ENCODE measurements around the gene HEMK1. TPM values are rescaled to one million over a fixed set of nuclear protein-coding genes. Genes with fewer than 3 reads are reported as not detected.
A peak's percentile ranks its signal among the peaks of the same experiment; 100 is the strongest.

The HEMK1 gene, protein sequence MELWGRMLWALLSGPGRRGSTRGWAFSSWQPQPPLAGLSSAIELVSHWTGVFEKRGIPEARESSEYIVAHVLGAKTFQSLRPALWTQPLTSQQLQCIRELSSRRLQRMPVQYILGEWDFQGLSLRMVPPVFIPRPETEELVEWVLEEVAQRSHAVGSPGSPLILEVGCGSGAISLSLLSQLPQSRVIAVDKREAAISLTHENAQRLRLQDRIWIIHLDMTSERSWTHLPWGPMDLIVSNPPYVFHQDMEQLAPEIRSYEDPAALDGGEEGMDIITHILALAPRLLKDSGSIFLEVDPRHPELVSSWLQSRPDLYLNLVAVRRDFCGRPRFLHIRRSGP
- total RNA-seq (2021) (15.2 to 20.9 TPM (median 15.8 TPM) in 3 replicates), Bru-seq, nascent RNA (percentile 59 among the genes with signal in this experiment)
- long read RNA-seq, experiment 1, full-length matches to known transcripts: 12 of 22 reads
- long read RNA-seq, experiment 1, partial matches to known transcripts: 0 of 22 reads
- long read RNA-seq, experiment 1, other reads (novel, unspliced or antisense): 10 of 22 reads
- long read RNA-seq, experiment 2, full-length matches to known transcripts: 10 of 19 reads
- long read RNA-seq, experiment 2, partial matches to known transcripts: 1 of 19 reads
- long read RNA-seq, experiment 2, other reads (novel, unspliced or antisense): 8 of 19 reads
- long read RNA-seq, experiment 3, full-length matches to known transcripts: 5 of 10 reads
- long read RNA-seq, experiment 3, partial matches to known transcripts: 2 of 10 reads
- long read RNA-seq, experiment 3, other reads (novel, unspliced or antisense): 3 of 10 reads

DNA sequence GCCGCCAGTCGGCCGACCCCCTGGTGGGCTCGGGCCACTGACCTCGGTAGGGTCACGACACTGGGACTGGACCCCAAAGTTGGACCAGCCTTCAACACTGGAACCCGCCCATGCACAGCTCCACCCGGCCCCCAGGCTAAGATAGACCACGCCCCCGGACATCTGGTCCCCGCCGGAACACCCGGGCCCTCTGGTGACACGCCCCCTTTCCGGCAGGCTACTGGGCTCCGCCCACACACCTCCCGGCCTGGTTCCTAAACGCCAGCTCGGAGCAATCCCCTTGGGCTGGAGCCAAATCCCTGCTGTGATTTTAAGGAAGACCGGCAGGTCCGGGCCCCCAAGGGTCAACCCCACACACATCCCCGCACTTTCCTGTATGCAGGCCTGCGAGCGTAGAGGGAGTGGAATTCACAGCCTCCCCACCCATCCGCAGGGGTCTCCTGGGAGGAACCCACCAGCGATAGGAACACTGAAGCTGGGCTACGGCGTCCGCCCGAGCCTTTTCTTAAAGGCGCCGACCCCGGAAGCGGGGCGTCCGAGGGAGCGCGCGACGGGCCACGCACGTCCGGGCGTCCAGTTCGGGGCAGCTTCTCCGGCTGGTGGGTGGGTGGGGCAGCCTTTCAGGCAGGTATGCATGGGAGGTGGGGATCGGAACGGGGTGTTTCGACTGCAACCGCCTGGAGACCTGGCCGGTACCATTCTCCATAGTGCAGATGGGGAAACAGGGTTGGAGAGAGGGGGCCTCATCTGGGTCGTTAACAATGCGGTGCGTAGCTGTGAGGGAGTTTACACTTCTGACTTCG is at the start of gene HEMK1:
TSS of gene HEMK1 (plus strand) at position 576 of the 803 bp plus-strand sequence. CDS start 1,583 bp downstream, outside the sequence.
- peaks cover 17% of the 10 kb centered on the region for H3K4me1 Mint-ChIP-seq
- no peaks in the 10 kb centered on the region for H3K36me3 Mint-ChIP-seq
- peak within 1 kb of the TSS; percentile 91 for H3K27ac Mint-ChIP-seq
- ChIA-PET POLR2A (interaction anchor here (0.5 to 1.5 kb wide), 6 partner anchors 33 to 232 kb away, joined by 3 to 4 read pairs (median 3); partner anchors contain the start of genes CYB561D2 and NPRL2), CTCF (interaction anchor here (0.5 to 5.5 kb wide), 23 partner anchors 14 to 1155 kb away, joined by 3 to 98 read pairs (median 5); partner anchors contain the start of genes CACNA2D2, CISH, CYB561D2 and MAPKAPK3)
- DNase-seq (ENCODE audit: low spot score) (peak; percentile 99), ATAC-seq (peak; percentile 72)
- peaks cover 17% of the 10 kb centered on the region for H3K27me3 Mint-ChIP-seq (ENCODE audit: low read depth)
- peak within 1 kb of the TSS; percentile 96 for H3K4me3 Mint-ChIP-seq
- no peaks in the 10 kb centered on the region for H3K9me3 Mint-ChIP-seq
- TF ChIP-seq ZBTB21 (CRISPR knock-in tag; IDR thresholded peaks at IDR 0.05; ENCODE audit: borderline replicate concordance) (no peak), GABPB1 (CRISPR knock-in tag; IDR thresholded peaks at IDR 0.05) (peak; percentile 73), ATF1 (CRISPR knock-in tag; IDR thresholded peaks at IDR 0.05) (peak; percentile 66; the same call in 1 of the 2 replicates), JAZF1 (CRISPR knock-in tag; IDR thresholded peaks at IDR 0.05) (no peak), ZNF423 (CRISPR knock-in tag; IDR thresholded peaks at IDR 0.05) (no peak), GTF2I (CRISPR knock-in tag; conservative IDR thresholded peaks at IDR 0.05) (no peak), RORB (CRISPR knock-in tag; IDR thresholded peaks at IDR 0.05) (no peak), FOXK1 (CRISPR knock-in tag; IDR thresholded peaks at IDR 0.05) (peak; percentile 56), NR3C1 (CRISPR knock-in tag; conservative IDR thresholded peaks at IDR 0.05; ENCODE audit: low read depth) (0 out of 2 replicates have a peak, but pooled peaks have one; percentile 47), CBFB (CRISPR knock-in tag; IDR thresholded peaks at IDR 0.05; ENCODE audit: low read depth) (no peak)
- TF ChIP-seq, protein P1, sequence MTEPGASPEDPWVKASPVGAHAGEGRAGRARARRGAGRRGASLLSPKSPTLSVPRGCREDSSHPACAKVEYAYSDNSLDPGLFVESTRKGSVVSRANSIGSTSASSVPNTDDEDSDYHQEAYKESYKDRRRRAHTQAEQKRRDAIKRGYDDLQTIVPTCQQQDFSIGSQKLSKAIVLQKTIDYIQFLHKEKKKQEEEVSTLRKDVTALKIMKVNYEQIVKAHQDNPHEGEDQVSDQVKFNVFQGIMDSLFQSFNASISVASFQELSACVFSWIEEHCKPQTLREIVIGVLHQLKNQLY (CRISPR knock-in tag; IDR thresholded peaks at IDR 0.05): no peak
- TF ChIP-seq, protein P2, sequence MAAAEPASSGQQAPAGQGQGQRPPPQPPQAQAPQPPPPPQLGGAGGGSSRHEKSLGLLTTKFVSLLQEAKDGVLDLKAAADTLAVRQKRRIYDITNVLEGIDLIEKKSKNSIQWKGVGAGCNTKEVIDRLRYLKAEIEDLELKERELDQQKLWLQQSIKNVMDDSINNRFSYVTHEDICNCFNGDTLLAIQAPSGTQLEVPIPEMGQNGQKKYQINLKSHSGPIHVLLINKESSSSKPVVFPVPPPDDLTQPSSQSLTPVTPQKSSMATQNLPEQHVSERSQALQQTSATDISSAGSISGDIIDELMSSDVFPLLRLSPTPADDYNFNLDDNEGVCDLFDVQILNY (CRISPR knock-in tag; IDR thresholded peaks at IDR 0.05): no peak
- TF ChIP-seq, protein P3, sequence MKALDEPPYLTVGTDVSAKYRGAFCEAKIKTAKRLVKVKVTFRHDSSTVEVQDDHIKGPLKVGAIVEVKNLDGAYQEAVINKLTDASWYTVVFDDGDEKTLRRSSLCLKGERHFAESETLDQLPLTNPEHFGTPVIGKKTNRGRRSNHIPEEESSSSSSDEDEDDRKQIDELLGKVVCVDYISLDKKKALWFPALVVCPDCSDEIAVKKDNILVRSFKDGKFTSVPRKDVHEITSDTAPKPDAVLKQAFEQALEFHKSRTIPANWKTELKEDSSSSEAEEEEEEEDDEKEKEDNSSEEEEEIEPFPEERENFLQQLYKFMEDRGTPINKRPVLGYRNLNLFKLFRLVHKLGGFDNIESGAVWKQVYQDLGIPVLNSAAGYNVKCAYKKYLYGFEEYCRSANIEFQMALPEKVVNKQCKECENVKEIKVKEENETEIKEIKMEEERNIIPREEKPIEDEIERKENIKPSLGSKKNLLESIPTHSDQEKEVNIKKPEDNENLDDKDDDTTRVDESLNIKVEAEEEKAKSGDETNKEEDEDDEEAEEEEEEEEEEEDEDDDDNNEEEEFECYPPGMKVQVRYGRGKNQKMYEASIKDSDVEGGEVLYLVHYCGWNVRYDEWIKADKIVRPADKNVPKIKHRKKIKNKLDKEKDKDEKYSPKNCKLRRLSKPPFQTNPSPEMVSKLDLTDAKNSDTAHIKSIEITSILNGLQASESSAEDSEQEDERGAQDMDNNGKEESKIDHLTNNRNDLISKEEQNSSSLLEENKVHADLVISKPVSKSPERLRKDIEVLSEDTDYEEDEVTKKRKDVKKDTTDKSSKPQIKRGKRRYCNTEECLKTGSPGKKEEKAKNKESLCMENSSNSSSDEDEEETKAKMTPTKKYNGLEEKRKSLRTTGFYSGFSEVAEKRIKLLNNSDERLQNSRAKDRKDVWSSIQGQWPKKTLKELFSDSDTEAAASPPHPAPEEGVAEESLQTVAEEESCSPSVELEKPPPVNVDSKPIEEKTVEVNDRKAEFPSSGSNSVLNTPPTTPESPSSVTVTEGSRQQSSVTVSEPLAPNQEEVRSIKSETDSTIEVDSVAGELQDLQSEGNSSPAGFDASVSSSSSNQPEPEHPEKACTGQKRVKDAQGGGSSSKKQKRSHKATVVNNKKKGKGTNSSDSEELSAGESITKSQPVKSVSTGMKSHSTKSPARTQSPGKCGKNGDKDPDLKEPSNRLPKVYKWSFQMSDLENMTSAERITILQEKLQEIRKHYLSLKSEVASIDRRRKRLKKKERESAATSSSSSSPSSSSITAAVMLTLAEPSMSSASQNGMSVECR (CRISPR knock-in tag; IDR thresholded peaks at IDR 0.05; ENCODE audit: borderline replicate concordance): 0 out of 2 replicates have a peak, but pooled peaks have one; percentile 69
- TF ChIP-seq, protein P4, sequence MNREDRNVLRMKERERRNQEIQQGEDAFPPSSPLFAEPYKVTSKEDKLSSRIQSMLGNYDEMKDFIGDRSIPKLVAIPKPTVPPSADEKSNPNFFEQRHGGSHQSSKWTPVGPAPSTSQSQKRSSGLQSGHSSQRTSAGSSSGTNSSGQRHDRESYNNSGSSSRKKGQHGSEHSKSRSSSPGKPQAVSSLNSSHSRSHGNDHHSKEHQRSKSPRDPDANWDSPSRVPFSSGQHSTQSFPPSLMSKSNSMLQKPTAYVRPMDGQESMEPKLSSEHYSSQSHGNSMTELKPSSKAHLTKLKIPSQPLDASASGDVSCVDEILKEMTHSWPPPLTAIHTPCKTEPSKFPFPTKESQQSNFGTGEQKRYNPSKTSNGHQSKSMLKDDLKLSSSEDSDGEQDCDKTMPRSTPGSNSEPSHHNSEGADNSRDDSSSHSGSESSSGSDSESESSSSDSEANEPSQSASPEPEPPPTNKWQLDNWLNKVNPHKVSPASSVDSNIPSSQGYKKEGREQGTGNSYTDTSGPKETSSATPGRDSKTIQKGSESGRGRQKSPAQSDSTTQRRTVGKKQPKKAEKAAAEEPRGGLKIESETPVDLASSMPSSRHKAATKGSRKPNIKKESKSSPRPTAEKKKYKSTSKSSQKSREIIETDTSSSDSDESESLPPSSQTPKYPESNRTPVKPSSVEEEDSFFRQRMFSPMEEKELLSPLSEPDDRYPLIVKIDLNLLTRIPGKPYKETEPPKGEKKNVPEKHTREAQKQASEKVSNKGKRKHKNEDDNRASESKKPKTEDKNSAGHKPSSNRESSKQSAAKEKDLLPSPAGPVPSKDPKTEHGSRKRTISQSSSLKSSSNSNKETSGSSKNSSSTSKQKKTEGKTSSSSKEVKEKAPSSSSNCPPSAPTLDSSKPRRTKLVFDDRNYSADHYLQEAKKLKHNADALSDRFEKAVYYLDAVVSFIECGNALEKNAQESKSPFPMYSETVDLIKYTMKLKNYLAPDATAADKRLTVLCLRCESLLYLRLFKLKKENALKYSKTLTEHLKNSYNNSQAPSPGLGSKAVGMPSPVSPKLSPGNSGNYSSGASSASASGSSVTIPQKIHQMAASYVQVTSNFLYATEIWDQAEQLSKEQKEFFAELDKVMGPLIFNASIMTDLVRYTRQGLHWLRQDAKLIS (CRISPR knock-in tag; IDR thresholded peaks at IDR 0.05; ENCODE audit: borderline replicate concordance): no peak
- TF ChIP-seq, protein P5, sequence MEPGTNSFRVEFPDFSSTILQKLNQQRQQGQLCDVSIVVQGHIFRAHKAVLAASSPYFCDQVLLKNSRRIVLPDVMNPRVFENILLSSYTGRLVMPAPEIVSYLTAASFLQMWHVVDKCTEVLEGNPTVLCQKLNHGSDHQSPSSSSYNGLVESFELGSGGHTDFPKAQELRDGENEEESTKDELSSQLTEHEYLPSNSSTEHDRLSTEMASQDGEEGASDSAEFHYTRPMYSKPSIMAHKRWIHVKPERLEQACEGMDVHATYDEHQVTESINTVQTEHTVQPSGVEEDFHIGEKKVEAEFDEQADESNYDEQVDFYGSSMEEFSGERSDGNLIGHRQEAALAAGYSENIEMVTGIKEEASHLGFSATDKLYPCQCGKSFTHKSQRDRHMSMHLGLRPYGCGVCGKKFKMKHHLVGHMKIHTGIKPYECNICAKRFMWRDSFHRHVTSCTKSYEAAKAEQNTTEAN (CRISPR knock-in tag; IDR thresholded peaks at IDR 0.05): peak; percentile 44; the same call in 1 of the 2 replicates
- TF ChIP-seq, protein P6, sequence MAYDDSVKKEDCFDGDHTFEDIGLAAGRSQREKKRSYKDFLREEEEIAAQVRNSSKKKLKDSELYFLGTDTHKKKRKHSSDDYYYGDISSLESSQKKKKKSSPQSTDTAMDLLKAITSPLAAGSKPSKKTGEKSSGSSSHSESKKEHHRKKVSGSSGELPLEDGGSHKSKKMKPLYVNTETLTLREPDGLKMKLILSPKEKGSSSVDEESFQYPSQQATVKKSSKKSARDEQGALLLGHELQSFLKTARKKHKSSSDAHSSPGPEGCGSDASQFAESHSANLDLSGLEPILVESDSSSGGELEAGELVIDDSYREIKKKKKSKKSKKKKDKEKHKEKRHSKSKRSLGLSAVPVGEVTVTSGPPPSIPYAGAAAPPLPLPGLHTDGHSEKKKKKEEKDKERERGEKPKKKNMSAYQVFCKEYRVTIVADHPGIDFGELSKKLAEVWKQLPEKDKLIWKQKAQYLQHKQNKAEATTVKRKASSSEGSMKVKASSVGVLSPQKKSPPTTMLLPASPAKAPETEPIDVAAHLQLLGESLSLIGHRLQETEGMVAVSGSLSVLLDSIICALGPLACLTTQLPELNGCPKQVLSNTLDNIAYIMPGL (CRISPR knock-in tag; IDR thresholded peaks at IDR 0.05): peak; percentile 82
- TF ChIP-seq, protein P7, sequence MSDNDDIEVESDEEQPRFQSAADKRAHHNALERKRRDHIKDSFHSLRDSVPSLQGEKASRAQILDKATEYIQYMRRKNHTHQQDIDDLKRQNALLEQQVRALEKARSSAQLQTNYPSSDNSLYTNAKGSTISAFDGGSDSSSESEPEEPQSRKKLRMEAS (CRISPR knock-in tag; IDR thresholded peaks at IDR 0.05): 0 out of 2 replicates have a peak, but pooled peaks have one; percentile 27
